ENCODE results near the gene TMEM131. TPM values are rescaled to one million over a fixed set of nuclear protein-coding genes. Genes with fewer than 3 reads are reported as not detected.

TMEM131 gene
- total RNA-seq, 1 experiment from 2014 or later = 21.9 TPM

DNA sequence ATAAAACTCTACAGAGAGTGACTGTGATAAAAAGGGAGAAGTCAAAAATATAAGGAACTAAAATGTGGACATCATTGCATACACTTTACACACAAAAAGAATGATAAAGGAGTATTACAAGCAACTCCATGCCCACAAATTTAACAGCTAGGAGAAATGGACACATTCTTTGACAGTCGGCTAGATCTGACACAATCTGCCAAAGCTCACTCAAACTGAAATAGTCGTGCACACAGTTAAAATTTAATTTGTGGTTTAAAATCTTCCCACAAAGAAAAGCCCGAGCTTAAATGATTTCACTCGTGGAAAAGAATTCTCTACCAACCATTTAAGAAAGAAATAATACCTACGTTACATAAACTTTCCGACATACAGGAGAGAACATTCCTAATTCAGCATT is 149.9 kb downstream of the TMEM131 start:
- DNase-seq (ENCODE audit: low spot score) = no peak
- no peak overlapping the region for H3K4me3 Mint-ChIP-seq
- no peak overlapping the region for H3K27ac Mint-ChIP-seq
- peaks cover 14% of the 10 kb centered on the region for H3K4me1 Mint-ChIP-seq
- no peaks in the 10 kb centered on the region for H3K27me3 Mint-ChIP-seq (ENCODE audit: low read depth)
- ChIA-PET CTCF (interaction anchor here (2.2 kb wide), 1 partner anchor 72 kb away, joined by 6 read pairs; no protein-coding TSS in a partner anchor), POLR2A (no interaction called here)
- H3K9me3 Mint-ChIP-seq = no peaks in the 10 kb centered on the region
- TF ChIP-seq FOXK1 (CRISPR knock-in tag; IDR thresholded peaks at IDR 0.05) = no peak
- no peak for TF ChIP-seq TP53 (CRISPR knock-in tag; IDR thresholded peaks at IDR 0.05)
- TF ChIP-seq SMAD4 (CRISPR knock-in tag; IDR thresholded peaks at IDR 0.05) = no peak
- no peak for TF ChIP-seq NR1H2 (CRISPR knock-in tag; IDR thresholded peaks at IDR 0.05)
- ATAC-seq = no peak
- no peaks in the 10 kb centered on the region; the same call in 1 of the 2 replicates for H3K36me3 Mint-ChIP-seq

DNA sequence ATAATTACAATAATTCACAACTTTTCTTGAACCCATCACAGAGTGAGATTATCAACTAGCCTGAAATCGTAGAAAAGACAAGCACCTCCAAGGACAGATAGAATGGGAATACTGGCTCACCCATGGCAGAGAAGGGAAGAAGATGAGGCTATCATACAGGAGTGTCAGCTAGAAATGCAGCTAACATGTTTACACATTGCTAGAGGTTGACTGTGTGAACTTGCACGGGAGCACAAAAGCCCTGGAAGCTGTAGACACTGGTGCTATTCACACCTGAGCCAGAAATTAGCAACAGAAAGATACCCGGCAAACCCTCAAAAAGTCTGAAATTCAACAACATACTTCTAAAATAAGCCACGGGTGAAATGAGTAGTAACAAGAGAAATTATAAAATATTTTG is 150.6 kb downstream of the TMEM131 start:
- DNase-seq (ENCODE audit: low spot score) (no peak), ATAC-seq (no peak)
- TF ChIP-seq, protein P1, sequence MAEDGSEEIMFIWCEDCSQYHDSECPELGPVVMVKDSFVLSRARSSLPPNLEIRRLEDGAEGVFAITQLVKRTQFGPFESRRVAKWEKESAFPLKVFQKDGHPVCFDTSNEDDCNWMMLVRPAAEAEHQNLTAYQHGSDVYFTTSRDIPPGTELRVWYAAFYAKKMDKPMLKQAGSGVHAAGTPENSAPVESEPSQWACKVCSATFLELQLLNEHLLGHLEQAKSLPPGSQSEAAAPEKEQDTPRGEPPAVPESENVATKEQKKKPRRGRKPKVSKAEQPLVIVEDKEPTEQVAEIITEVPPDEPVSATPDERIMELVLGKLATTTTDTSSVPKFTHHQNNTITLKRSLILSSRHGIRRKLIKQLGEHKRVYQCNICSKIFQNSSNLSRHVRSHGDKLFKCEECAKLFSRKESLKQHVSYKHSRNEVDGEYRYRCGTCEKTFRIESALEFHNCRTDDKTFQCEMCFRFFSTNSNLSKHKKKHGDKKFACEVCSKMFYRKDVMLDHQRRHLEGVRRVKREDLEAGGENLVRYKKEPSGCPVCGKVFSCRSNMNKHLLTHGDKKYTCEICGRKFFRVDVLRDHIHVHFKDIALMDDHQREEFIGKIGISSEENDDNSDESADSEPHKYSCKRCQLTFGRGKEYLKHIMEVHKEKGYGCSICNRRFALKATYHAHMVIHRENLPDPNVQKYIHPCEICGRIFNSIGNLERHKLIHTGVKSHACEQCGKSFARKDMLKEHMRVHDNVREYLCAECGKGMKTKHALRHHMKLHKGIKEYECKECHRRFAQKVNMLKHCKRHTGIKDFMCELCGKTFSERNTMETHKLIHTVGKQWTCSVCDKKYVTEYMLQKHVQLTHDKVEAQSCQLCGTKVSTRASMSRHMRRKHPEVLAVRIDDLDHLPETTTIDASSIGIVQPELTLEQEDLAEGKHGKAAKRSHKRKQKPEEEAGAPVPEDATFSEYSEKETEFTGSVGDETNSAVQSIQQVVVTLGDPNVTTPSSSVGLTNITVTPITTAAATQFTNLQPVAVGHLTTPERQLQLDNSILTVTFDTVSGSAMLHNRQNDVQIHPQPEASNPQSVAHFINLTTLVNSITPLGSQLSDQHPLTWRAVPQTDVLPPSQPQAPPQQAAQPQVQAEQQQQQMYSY (CRISPR knock-in tag; IDR thresholded peaks at IDR 0.05) = no peak
- no peak for TF ChIP-seq ATF1 (CRISPR knock-in tag; IDR thresholded peaks at IDR 0.05)
- no peak for TF ChIP-seq TEAD4 (CRISPR knock-in tag; IDR thresholded peaks at IDR 0.05)
- no peak for TF ChIP-seq ZNF138 (CRISPR knock-in tag; conservative IDR thresholded peaks at IDR 0.05)
- TF ChIP-seq, protein P2, sequence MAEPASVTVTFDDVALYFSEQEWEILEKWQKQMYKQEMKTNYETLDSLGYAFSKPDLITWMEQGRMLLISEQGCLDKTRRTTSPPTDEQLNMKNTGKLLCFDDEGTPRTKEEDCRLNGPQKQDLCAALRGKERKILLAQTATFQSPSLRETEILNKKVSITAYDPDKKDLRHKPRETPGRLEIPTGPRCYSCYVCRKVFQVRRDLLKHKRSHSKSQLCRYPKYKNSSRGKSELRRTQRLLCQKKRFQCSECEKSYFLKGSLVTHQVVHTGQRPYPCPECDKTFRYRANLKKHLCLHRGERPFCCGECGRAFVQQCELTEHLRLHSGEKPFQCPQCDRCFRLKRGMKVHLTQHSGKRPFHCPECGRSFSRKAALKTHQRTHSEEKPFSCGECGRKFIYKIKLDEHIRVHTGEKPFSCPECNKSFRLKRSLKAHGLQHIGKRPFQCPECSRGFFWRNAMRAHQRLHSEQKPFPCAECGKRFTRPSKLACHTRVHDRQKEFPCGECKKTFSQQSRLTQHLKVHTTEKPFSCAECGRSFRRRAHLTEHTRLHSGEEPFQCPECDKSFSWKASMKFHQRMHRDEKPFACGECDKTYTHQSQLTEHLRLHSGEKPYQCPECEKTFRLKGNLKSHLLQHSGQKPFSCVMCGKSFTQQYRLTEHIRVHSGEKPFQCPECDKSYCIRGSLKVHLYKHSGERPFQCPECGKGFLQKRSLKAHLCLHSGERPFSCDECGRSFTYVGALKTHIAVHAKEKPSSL (CRISPR knock-in tag; conservative IDR thresholded peaks at IDR 0.05) = no peak
- no peak for TF ChIP-seq ZNF317 (CRISPR knock-in tag; IDR thresholded peaks at IDR 0.05; ENCODE audit: borderline replicate concordance, low read depth)
- TF ChIP-seq ZNF416 (CRISPR knock-in tag; IDR thresholded peaks at IDR 0.05) = no peak
- no peak for TF ChIP-seq KAT7 (CRISPR knock-in tag; IDR thresholded peaks at IDR 0.05; ENCODE audit: borderline replicate concordance)
- TF ChIP-seq TEAD1 (CRISPR knock-in tag; IDR thresholded peaks at IDR 0.05) = no peak
- TF ChIP-seq NR3C1 (CRISPR knock-in tag; conservative IDR thresholded peaks at IDR 0.05; ENCODE audit: low read depth) = no peak
- TF ChIP-seq GABPB1 (CRISPR knock-in tag; IDR thresholded peaks at IDR 0.05) = no peak
- TF ChIP-seq FOXP1 (CRISPR knock-in tag; IDR thresholded peaks at IDR 0.05; ENCODE audit: borderline replicate concordance) = no peak
- no peak for TF ChIP-seq NFE2L1 (CRISPR knock-in tag; IDR thresholded peaks at IDR 0.05)
- no peak for TF ChIP-seq ZNF396 (CRISPR knock-in tag; IDR thresholded peaks at IDR 0.05; ENCODE audit: borderline replicate concordance)
- TF ChIP-seq, protein P3, sequence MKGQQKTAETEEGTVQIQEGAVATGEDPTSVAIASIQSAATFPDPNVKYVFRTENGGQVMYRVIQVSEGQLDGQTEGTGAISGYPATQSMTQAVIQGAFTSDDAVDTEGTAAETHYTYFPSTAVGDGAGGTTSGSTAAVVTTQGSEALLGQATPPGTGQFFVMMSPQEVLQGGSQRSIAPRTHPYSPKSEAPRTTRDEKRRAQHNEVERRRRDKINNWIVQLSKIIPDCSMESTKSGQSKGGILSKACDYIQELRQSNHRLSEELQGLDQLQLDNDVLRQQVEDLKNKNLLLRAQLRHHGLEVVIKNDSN (CRISPR knock-in tag; IDR thresholded peaks at IDR 0.05) = no peak
- POLR2A ChIA-PET = no interaction called here
- H3K27ac Mint-ChIP-seq = peak overlapping the region; percentile 52; the same call in 1 of the 2 replicates
- no peaks in the 10 kb centered on the region; the same call in 1 of the 2 replicates for H3K36me3 Mint-ChIP-seq
- no peaks in the 10 kb centered on the region for H3K9me3 Mint-ChIP-seq
- H3K4me3 Mint-ChIP-seq = no peak overlapping the region
- peaks cover 14% of the 10 kb centered on the region for H3K4me1 Mint-ChIP-seq
- no peaks in the 10 kb centered on the region for H3K27me3 Mint-ChIP-seq (ENCODE audit: low read depth)
- CTCF ChIA-PET = interaction anchor here (2.2 kb wide), 1 partner anchor 71 kb away, joined by 6 read pairs; no protein-coding TSS in a partner anchor

All from WTC11 (cell line).